CD4-positive, alpha-beta T cell treated with Interleukin-2 at 100 ng/mL for 4 hours (primary cell): Measurements from ENCODE around the gene FRMD1.

ENCODE experiments used
- DNase-seq: peaks from one replicate; pipeline ENCODE4 v3.0.0-alpha.2; 2020; ENCODE audit warnings: low spot score

Gene FRMD1

DNA sequence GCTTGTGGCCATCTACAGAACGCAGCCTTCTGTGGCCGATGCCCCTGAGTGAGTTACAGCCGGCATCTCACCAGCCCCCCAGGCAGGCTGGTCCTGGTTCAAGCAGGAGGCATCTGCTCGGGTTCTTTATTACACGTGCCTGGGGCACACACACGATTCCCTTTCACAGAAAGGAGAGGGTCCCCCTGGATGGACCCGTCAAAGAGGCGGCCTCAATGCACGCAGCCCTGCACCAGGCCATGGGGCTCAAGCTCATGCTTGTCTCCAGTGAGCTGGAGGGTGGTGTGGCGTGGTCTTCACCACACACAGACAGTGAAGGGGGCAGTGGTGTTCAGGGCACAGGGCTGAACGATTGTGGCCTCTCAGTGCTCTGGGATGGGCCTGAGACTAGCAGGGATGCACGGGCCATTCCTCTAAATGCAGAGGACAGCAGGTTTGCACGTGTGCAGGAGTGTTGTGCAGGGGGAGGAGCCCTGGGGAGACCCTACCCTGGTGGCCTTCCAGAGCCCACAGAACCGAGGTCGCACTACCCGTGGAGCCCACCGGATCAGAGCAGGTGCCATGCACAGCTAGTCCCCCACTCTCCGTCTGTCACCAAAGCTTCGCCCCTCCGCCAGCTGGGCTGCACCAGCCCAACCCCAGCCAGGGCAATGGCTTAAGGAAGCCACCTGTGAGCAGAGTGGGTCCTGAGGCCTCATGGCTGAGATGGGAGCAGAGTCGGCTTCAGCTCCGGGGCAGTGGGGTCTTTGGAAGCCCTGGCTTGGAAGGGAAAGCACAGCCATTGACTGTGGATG lies 23.1 kb downstream of the FRMD1 start:
- no peak for DNase-seq

DNA sequence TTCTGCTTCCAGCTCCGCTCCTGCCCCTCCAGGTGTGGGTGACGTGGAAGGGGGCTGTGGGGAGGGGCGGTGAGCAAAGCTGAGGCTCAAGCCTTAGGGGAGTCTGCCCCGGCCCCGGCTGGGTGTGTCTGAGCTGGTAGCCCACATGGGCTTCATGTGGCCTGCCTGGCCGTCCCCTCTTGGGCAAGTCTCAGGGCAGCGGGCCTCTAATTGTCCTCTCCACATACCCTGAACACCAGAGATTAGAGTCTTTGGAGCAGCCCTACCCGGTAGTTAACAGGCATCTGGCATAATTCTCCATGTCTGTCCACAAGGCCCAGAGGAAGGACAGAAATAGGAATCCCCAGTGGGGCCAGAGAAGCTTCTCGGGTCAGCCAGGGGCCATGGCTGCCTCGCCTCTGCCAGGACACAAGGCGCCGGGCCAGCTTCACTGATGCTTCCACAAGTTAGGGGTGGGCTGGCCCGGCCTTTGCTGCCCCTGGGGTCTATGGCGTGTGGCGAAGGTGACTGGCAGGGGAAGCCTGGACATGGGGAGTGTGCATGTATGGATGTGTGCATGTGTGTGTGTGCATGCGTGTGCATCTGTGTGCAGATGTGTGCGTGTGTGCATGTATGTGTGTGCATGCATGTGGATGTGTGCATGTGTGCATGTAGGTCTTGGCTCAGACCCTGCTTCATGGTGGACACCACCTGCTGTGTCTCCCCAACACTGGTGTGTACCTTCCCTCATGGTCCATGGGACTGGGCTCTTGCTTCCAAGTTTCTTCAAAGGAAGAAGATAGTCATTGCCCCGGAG lies 24.0 kb downstream of the FRMD1 start:
- DNase-seq: no peak

DNA sequence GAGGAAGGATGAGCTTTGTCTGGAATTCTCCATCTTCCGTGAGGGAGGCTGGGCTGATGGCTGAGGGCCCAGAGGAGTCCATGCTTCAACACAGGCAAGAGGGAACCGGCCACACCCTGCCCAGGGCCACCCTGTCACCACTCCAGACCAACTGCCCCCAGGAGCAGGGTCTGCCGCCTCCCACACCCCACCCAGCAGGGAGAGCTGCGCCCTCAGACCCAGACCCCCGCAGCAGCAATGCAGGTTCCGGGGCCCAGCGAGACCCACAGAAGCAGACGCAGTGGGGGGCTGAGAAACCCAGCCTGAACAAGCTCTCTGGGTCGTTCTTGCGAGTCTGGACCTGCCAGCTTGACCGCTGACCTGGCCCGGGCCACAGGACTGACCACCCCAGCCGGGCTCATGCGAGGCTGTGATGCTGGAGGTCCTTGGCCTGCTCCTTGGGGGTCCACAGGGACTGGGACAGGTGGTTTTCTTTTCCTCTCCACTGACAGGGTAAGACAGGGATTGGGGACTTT lies 25.0 kb downstream of the FRMD1 start:
- DNase-seq: no peak

DNA sequence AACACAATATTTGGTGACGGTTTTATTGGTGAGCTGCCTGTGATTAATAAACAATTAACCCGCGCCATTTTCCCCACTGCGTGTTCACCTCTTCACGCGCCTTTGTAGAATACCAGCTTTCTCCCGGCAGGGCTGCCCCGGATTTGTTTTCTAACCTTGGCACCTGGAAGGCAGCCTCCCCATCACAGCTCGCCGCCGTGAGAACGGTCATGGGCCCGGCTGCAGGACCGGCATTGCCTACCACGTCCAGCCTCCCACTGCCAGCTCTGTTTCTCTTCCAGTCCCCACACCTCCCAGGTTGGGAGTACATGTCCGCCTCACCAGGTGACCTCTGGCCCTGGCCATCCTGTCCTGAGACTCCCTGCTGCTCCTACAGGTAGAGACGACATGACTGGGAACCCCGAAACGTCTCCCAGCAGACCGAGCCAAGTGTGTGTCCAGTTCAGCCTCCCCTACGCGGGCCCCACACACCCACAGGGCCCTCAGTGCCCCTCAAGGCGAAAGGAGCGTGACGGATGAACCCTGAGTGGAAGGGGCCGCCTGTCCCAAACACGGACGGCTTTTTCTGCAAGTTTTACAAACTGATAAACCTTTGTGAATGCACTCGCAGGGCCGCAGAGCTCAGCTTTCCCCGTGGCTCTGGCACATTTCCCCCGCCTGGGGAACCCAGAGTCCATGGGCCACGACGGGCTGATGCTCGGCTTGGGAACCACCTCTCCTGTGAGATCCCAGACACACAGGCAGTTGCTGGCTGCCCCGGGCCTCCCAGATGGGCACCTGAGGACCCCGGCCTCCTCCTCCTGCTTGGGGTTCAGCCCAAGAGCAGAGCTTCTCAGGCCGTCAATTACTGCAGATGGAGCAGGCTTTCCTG lies 25.7 kb downstream of the FRMD1 start:
- DNase-seq: no peak

DNA sequence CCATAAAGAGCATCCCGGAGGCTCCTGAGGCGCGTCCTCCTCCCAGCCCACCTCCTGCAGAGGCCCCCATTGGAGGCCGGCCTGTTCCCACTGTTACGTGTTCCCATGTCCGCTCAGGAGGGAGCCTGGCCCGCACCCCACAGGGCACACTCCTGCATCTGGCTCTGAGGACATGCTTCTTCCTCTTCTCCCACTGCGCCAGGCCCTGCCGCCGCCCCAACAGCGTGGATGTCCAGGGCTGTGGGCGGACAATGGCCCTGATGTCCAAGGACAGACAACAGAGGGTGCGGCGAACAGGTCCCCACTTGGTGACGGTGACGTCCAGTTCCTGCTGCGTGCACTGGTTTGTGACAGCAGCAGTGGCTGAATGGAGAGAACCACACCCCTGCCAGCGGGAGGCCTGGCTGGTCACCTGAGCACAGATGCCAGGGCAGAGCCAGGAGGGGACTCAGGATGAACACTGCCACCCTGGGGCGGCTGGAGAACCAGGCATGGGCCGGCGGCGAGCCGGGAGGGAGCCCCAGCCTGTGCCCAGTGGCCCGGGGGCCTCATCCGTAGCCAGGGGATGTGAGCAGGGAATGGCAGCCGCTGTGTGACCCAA lies 26.6 kb downstream of the FRMD1 start:
- no peak for DNase-seq

DNA sequence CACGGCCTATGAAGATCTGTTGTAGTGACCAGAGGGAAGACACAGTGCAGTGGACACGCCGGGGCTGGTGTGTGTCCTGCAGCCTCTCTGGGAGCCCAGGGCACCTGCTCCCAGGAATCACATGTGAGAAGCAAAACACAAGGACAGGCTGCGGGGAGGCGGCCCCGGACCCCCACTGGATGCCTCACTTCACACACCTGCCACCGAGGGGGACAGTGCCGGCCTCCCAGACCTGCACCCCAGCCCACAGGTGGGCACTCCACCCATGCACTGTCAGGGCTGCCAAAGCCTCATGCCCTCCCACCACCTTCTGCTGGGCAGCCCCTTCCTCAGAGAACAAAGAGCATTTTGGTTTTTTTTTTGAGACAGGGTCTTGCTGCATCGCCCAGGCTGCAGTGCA lies 27.4 kb downstream of the FRMD1 start:
- DNase-seq: no peak

DNA sequence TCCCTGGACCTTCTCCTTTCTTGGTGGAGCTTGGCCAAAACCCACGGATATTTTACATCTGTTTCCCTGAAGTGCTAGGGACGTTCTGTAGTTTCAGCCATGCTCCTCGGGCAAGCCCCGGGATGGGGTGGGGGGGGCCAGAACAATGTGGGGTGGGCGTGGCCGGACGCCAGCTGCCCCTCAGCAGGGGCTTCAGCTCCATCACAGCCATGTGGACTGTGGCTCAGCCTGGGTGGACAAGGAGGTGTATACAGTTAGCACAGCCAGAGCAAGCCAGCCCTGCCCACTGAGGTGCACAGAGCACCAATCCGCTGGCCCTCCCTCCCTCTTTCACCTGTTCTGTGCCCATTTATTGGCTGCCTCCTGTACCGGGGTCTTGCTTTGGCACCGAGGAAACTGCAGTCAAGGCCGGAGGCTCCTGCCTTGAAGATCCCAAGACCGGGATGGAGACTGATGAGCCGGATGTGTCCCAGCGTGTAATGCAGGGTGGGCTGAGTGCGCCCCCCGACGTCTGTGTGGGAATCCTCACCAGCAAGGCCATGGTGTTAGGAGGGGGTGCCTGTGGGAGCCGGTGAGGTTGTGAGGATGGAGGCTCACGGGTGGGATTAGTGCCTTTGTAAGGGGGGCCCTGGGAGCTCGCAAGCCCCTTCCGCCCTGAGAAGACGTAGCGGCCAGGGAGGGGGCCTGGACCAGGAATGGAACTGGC lies 28.0 kb downstream of the FRMD1 start:
- no peak for DNase-seq

DNA sequence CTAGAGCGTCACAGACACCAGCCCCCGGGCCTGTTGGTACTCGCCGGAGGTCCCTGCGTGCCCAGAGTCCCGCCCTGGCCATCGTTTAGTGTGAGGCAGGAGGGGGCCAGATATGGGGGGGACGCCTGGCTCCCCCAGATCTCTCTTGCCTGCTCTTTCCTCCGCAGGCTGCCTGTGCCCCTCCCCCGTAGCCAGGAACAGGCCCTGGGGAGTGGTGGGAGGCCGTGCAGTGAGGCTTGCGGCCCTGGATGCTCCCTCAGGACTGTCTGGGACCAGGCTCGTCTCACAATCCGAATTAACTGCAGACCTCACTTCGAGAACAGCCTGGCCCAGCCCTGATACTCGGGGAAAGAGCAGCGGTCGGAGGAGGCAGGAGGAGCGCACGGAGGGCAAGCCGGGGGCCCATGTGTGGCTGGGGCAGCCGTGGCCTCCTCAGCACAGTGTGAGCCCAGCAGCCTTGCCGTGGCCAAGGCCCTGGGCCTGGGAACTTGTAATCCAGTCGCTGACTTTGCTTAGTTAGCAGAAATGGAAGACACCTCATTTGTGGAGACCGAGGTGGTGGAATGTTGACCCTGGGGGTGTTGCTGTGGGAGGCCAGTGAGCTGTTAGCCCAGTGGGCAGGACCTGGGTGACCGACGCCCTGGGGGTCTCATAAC lies 28.7 kb downstream of the FRMD1 start:
- no peak for DNase-seq

DNA sequence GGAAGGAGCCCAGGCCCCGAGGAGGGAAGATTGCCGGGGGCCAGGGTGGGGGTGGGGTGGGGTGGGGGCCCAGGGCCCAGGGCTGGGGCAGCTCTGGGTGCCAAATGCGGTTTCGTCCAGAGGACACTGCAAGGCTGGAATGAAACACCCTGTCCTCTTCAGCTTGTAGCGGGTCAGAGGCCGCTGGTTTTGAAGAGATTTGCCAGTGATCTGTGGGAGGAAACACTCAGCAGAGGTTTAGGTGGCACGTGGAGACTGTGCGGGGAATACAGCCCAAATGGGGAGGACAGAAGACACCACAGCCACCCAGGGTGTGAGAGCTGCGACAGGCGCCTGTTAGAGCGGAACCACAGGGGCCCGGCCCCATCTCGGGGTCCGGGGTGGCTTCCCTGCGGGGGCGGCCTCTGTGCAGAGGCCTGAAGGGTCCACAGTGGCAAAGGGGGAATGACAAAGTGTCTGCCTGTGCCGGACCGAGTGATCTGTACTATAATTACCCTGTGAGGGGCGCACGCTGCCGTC lies 29.2 kb downstream of the FRMD1 start:
- DNase-seq: no peak

DNA sequence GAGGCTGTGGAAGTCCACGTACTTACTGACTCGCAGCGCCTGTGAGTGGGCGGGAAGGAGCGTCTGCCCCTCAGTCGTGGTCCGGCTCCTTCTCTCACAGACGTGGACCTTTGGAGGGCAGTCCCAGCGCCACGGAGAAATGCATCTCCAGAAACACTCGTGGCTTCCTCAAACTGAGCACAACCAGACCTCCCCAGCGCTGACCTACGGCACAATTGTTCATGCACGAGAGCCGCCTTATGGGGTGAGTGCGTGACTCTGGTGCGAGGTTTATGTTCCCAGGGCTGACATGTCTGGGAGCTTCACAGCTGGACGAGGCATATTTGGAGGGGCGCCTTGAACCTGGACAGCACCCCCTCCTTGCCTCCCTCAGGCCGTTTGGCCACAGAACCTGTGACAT lies 29.7 kb downstream of the FRMD1 start:
- DNase-seq: no peak

DNA sequence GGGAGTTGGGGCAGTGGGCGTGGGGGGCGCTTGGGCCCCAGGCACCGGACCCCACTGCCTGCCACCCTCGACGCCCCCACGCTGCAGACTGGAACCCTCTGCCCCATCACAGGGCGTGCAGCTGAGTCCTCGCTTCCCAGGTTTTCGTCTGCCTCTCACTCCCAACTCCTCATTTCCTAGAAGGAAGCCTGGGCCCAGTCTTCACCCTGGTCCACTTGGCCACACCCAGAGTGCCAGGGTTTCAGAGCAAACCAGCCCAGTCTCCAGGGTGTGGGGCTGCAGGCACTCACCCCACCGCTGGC lies 30.3 kb downstream of the FRMD1 start:
- DNase-seq: no peak

DNA sequence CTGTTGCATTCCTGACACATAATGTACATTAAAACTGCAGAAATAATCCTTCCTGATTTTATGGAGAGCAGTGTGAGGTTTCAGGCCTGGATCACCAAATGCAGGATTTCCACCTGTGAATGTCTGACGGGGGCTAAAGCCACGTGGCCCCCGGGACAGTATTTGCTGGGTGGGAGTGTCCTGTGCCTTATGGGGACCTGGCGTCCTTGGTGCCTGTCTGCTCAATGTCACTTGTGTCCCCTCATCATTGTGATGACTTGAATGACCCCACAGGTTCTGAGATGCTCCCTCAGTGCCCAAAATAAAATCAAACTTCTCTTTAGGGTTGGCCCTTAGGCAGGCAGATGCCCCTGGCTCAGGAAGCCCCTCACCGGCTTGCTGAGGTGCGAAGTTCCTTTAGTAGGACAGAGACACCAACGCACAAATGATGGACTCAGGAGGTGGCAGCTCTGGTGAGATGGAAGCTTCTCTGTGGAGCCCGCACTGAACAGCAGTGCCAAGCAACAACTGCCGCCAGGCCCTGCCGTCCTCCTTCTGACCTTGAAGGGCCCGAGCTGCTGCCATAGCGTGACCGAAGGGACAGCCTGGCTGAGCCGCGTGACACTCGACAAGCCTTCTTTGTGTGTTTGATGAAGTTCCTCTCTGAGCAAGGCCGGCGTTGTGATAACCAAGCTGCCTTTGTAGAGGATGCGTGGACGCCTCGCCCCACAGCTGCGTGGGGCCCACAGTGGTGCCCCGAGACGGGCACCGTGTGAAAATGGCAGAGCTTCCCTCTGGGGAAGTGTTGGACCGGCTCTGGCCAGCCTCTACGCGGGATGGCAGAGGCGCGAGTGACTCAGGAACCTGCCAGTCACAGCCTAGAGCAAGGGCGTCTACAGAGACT lies 30.9 kb downstream of the FRMD1 start:
- no peak for DNase-seq

DNA sequence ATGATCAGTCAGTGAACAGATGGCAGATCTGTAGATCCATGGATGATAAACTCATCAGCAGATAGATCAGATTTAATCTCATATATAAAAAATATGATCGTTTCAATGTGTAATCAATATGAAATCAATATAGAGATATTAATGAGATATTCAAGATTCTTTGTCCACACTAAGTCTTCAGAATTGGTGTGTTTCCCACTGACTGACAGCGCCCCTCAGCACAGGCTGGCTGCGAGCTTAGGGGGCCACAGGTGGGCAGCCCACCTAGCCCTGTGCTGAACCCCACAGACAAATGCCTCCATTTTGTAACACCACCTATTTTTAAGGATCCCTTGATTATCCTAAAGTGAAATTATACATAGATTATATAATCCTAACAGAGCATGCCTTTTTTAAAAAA lies 32.3 kb downstream of the FRMD1 start:
- DNase-seq: no peak

DNA sequence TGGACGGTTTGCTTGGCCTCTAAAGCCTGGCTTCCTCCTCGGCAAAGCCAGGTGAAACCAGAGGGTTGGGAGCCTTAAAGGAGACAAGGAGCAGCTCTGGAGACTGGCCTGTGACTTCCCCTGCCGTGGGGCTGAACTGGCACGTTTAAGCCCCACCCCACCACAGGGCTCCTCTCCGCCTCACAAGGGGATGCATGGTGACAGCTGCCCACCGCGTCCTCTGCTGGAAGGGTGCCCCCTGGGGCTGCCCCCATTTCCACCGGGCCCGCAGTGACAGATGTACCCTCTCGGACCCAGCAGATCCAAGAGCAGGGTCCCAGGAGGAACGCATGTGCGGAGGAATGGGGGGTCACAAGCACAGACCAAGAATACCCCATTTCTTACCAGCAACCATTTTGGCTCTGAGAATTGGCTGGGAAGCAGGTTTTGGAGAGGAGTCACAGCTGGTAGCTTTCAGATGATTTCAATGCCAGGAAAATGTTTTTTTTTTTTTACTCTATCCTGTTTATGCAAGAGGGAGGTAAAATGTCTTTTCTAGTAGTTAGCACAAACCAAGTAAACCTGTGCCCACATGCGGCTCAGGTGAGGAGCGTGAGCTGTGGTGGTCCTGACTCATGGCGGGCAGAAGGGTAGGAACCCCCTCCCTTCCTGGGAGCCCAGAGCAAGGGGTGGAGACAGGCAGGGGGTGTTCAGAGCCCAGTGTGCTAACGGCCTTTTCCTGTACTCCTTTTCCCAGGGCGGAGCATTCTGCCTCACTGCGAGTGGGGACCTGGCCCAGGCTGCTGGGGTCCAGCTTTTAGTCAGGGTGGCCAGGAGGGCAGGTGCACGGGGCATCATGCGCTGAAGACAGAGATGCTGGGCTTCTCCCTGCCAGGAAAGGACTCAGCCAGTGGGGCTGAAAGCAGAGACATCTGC lies 33.0 kb downstream of the FRMD1 start:
- DNase-seq: no peak

DNA sequence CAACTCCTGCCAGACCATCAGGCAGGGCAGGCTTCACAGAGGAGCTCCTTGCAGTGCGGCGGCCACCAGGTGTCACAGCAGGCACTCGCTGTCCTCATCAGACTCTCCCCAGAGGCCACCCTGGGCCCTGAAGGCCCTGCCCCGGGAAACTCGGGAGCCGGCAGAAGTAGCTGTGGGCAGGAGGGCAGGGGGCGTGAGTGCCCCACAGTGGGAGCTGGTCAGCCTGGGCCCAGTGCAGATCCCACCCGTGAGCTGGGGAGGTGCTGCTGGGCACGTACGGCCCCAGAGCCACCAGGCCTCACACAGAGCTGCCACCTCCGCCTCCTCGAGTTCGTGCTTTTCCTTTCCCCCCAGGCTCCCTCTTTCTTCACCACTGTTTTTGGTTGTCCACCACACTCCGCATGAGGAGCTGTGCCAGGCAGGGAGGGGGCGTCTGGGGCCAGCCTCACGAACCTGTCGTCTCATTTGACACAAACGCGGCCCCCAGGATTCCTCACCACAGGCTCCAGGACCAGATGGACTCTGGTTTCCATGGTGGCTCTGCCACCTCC lies 33.8 kb downstream of the FRMD1 start:
- no peak for DNase-seq

DNA sequence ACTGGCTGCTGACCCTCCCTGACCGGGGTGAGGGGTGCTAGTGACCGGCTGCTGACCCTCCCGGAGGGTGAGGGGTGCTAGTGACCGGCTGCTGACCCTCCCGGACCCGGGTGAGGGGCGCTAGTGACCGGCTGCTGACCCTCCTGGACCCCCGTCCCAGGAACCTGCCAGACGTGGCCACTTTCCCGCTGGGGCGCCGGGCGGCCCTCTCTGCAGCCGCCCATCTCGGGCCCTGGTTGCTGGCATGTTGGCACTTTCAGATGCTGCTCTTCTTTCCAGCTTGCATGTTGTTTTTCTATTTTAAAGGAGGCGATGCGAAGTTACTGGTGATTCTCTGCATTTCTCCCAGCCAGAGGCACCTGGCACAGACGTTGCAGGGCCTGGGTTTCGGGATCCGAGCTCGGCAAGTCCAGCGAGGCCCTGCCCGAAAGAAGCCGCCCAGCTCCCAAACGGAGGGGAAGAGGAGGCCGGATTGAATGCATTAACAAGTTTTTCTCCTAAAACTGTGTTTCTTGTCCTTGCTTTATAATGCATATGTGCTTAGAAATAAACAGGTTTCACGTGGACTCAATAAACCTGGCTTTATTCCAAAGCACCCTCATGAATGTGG lies 34.4 kb downstream of the FRMD1 start:
- DNase-seq: no peak

DNA sequence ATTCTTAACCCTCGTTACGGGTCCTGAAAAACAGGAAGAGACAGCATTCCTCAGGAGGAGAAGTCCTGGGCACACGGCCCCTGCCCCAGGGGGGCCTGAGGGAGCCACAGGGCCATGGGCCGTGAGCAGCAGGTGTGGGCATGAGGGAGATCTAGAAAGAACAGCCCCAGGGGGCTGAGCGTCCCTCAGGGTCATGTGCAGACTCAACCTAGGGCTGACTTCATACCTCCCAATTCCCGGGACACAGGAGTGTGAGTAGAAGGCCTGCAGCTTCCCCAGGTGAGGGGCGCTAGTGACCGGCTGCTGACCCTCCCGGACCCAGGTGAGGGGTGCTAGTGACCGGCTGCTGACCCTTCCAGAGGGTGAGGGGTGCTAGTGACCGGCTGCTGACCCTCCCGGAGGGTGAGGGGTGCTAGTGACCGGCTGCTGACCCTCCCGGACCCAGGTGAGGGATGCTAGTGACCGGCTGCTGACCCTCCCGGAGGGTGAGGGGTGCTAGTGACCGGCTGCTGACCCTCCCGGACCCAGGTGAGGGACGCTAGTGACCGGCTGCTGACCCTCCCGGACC lies 35.1 kb downstream of the FRMD1 start:
- DNase-seq: no peak
